ENCODE results near the gene PAQR6.

Gene PAQR6

DNA sequence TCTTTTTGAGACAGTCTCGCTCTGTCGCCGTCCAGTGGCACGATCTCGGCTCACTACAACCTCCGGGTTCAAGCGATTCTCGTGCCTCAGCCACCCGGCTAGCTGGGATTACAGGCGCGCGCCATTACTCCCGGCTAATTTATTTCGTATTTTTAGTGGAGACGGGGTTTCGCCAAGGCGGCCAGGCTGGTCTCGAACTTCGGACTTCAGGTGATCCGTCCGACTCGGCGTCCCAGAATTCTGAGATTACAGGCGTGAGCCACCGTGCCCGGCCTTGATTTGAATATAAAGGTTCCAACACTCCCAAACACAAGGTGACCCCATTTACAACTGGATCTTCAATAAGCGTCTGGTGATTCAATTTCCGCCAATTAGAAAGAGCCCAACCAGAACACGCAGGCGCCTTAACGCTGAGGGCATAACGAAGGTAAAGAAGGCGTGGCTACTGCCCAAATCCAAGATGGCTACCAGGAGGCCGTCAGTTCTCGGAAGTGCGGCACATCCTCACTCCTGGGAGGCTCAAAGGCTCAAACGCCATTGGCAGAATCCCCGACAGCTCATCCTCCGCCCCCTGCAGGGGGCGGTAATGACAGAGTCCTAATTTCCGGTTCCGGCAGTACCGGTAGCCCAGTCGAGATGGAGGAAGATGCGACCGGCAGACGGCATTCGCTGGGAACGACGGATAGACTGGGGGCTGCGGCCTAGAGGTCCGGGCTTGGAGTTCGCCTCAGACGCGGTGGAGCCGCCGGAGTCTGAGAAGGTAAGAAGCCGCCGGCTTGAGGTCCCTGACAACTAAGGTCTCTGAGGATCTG lies 54.2 kb downstream of the PAQR6 start, which contains the start of gene SLC25A44:
TSS of gene SLC25A44 (plus strand) at position 617 of the 812 bp plus-strand sequence. CDS start 5,744 bp downstream, outside the sequence.
- DNase-seq: peak; percentile 95
